Measurements from ENCODE around the gene HECTD4. TPM values are rescaled to one million over a fixed set of nuclear protein-coding genes. Genes with fewer than 3 reads are reported as not detected.

Gene HECTD4
- total and polyA plus RNA-seq, 9 of the 15 experiments (the other 6 are each of a cell fraction or from before 2014, with no cell fraction given) = 3.5 to 33.3 (median 13.5) TPM

GRCh38 chr12:112381406-112381882 lies 787 bp downstream of the HECTD4 start:
- FAIRE-seq = no peak
- WGBS (ENCODE audit: insufficient coverage, low coverage, missing lambda C conversion rate) = 4% methylated on average over 5 of the region's 33 CpGs
- TF ChIP-seq, protein P1, sequence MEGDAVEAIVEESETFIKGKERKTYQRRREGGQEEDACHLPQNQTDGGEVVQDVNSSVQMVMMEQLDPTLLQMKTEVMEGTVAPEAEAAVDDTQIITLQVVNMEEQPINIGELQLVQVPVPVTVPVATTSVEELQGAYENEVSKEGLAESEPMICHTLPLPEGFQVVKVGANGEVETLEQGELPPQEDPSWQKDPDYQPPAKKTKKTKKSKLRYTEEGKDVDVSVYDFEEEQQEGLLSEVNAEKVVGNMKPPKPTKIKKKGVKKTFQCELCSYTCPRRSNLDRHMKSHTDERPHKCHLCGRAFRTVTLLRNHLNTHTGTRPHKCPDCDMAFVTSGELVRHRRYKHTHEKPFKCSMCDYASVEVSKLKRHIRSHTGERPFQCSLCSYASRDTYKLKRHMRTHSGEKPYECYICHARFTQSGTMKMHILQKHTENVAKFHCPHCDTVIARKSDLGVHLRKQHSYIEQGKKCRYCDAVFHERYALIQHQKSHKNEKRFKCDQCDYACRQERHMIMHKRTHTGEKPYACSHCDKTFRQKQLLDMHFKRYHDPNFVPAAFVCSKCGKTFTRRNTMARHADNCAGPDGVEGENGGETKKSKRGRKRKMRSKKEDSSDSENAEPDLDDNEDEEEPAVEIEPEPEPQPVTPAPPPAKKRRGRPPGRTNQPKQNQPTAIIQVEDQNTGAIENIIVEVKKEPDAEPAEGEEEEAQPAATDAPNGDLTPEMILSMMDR (IDR thresholded peaks at IDR 0.05 in 2 of 3, conservative IDR thresholded peaks at IDR 0.05 in 1 of 3; ENCODE audit: insufficient read depth in 2 of 3, low read depth in 1 of 3, low read length in 3 of 3) = no peak
- TF ChIP-seq NR4A1 (CRISPR knock-in tag; IDR thresholded peaks at IDR 0.05) = no peak
- no peak for TF ChIP-seq NR4A1 (tag; IDR thresholded peaks at IDR 0.05)
- no peak for TF ChIP-seq EZH2 (IDR thresholded peaks at IDR 0.05; ENCODE audit: borderline replicate concordance, low read depth, low read length)
- TF ChIP-seq, protein P2, sequence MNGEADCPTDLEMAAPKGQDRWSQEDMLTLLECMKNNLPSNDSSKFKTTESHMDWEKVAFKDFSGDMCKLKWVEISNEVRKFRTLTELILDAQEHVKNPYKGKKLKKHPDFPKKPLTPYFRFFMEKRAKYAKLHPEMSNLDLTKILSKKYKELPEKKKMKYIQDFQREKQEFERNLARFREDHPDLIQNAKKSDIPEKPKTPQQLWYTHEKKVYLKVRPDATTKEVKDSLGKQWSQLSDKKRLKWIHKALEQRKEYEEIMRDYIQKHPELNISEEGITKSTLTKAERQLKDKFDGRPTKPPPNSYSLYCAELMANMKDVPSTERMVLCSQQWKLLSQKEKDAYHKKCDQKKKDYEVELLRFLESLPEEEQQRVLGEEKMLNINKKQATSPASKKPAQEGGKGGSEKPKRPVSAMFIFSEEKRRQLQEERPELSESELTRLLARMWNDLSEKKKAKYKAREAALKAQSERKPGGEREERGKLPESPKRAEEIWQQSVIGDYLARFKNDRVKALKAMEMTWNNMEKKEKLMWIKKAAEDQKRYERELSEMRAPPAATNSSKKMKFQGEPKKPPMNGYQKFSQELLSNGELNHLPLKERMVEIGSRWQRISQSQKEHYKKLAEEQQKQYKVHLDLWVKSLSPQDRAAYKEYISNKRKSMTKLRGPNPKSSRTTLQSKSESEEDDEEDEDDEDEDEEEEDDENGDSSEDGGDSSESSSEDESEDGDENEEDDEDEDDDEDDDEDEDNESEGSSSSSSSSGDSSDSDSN (IDR thresholded peaks at IDR 0.05; ENCODE audit: borderline replicate concordance in 1 of 2, low read depth in 2 of 2, low read length in 2 of 2) = 0 out of 4 replicates have a peak, but pooled peaks of 1 of the 2 experiments have one; percentile 31
- peak in 1 of 2 experiments; percentile 57; a peak in 2 of 4 replicates for TF ChIP-seq KDM1A (IDR thresholded peaks at IDR 0.05)
- peak; percentile 29; the same call in 1 of the 2 replicates for TF ChIP-seq TFAP4 (CRISPR knock-in tag; IDR thresholded peaks at IDR 0.05; ENCODE audit: borderline replicate concordance)
- no peak for TF ChIP-seq ZKSCAN3 (CRISPR knock-in tag; IDR thresholded peaks at IDR 0.05)
- TF ChIP-seq HDAC1 (IDR thresholded peaks at IDR 0.05) = 0 out of 4 replicates have a peak, but pooled peaks of 1 of the 2 experiments have one; percentile 8
- TF ChIP-seq, protein P3, sequence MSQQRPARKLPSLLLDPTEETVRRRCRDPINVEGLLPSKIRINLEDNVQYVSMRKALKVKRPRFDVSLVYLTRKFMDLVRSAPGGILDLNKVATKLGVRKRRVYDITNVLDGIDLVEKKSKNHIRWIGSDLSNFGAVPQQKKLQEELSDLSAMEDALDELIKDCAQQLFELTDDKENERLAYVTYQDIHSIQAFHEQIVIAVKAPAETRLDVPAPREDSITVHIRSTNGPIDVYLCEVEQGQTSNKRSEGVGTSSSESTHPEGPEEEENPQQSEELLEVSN (IDR thresholded peaks at IDR 0.05; ENCODE audit: borderline replicate concordance in 1 of 2, extremely low read depth in 1 of 2, insufficient read depth in 1 of 2, insufficient read length in 1 of 2, low read depth in 1 of 2, low read length in 1 of 2, poor library complexity in 1 of 2, severe bottlenecking in 1 of 2) = peak in 1 of 2 experiments; percentile 66
- TF ChIP-seq BRD9 (IDR thresholded peaks at IDR 0.05; ENCODE audit: low read depth, partially characterized antibody) = no peak
- TF ChIP-seq GABPB1 (CRISPR knock-in tag; IDR thresholded peaks at IDR 0.05) = 0 out of 2 replicates have a peak, but pooled peaks have one; percentile 16

More at GRCh38 chr12:112381406-112381882, 787 bp downstream of the HECTD4 start:
- peak overlapping the region; percentile 88 for H3K4me2 ChIP-seq (ENCODE audit: insufficient read depth, low read length)
- H3K36me3 ChIP-seq (ENCODE audit: control insufficient read depth, insufficient read depth, low read length) = no peaks in the 10 kb centered on the region; the same call in 2 of the 3 replicates
- DNase-seq (ENCODE audit: extremely low read depth in 1 of 4, low spot score in 3 of 4) (peak in 1 of 4 experiments; percentile 39), ATAC-seq (peak; percentile 59)
- no peaks in the 10 kb centered on the region for H3K27me3 ChIP-seq (ENCODE audit: control insufficient read depth in 2 of 2, insufficient read depth in 2 of 2, low read length in 2 of 2)
- H3K9me3 ChIP-seq (replicated peaks; ENCODE audit: control insufficient read depth, insufficient read depth, low read depth, low read length) = no peaks in the 10 kb centered on the region
- peak overlapping the region; percentile 78 to 97 for H3K9ac ChIP-seq (ENCODE audit: insufficient read depth in 1 of 2, low read depth in 2 of 2, low read length in 2 of 2)
- in situ Hi-C loops (cut with MboI) (no loop called here), intact Hi-C loops (cut with micrococcal nuclease) (loop anchor here (10.0 kb wide), 2 partner anchors 267 to 367 kb away; partner anchors contain the start of genes ERP29 and TMEM116)
- H3K9me1 ChIP-seq (ENCODE audit: control insufficient read depth, insufficient read depth, low read length) = no peaks in the 10 kb centered on the region
- H4K20me1 ChIP-seq (replicated peaks; ENCODE audit: control insufficient read depth, insufficient read depth, low read length) = 0 out of 2 replicates have a peak, but pooled peaks cover 7% of the 10 kb centered on the region
- H2AFZ ChIP-seq (ENCODE audit: low read depth, low read length) = peak overlapping the region; percentile 67
- BruUV-seq (replicated peaks) = no TSS peak
- peak overlapping the region; percentile 98 for H3K4me3 ChIP-seq
- peak overlapping the region; percentile 89 for H3K27ac ChIP-seq (ENCODE audit: extremely low read depth, low read depth, low read length)
- POLR2A ChIA-PET = no interaction called here
- CTCF ChIA-PET (ENCODE audit: low intra/inter-chr PET ratio) = no interaction called here
- peaks cover 54% of the 10 kb centered on the region for H3K79me2 ChIP-seq (ENCODE audit: control insufficient read depth, insufficient read depth, low read length)
- H3K4me1 ChIP-seq (replicated peaks in 1 of 2; ENCODE audit: control insufficient read depth in 2 of 2, insufficient read depth in 2 of 2, low read length in 2 of 2) = peaks cover 16 to 26% of the 10 kb centered on the region in 2 experiments

Measured in K562 (cell line).